GM21786 (cell line): Measurements from ENCODE around the gene CLP1.
"Not testable (repeated sequence)": the region's sequence is repeated elsewhere in the genome, so short reads cannot be mapped to it uniquely, and the experiment has no call there.

Source experiments
- ATAC-seq: cut with Tn5 transposase; IDR thresholded peaks from one replicate; pipeline ENCODE4 v1.9.1; 2021; ENCODE audit not compliant: unreplicated experiment

CLP1 gene

DNA sequence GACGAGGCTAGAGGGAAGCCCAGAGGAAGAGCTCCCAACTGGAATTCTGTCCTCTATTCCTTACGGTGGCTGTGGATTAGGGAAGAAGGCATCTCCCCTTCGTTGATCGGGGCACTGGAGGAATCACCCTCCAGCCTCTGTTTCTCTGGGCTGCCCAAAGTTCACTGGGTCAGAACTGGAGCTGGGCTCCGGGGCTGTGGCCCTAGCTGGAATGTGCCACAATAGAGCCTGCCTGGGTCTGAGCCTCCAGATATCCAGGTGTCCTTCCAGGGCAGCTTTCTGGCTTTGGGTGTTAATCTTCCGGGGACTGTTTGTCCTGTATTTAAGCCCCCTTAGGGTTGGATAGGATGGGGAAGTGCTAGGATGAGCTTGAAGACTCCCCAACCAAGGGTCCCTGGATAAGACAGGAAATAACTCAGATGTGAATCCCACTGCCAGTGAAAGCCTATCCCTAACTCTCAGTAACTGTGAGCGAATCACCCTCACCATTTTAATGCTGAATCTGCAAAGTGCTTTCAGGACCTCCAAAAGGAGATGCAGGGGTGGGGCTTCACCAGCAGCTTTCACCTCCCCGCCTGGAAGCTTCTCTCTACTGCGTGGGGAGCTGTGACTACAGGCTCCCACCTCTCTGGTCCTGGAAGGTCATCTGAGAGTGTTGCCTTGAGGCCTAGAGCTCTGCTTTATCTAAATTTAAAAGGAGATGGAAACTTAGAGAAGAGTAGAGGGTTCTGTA is 17.3 kb upstream of the CLP1 start:
- ATAC-seq = no peak

DNA sequence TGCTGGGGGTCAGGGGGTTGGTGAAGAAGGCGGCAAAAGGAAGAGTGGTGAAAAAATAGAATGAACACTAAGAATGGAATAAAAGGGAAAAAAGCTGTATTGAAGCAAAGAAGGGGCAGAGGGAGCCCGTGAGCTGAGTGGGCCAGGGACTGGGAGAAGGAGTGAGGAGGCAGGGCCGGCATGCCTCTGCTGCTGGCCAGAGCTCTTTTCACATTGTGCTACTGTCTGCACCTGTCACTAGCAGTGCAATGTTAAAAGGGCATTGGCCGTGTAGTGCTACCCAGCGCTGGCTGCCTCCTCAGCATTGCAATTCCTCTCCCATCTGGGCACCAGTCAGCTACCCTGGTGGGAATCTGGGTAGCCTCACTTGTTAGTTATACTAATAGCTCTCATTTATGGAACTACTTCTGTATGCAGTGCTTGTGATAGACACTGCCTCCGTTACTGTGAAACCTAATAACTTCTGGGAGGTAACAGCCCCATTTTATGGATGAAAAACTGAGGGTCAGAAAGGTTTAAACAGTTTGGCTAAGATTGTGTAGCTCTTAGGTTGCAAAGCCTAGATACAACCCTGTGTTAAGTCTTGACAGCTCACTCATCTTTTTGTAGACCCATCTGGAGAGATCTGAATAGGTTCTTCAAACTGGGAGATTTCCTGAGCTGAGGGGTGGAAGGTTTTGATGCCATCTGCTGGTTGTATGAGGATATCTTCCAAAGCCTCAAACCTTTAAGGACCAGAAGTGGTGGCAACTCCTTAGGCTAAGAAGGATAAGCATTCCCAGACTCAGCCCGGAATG is 16.4 kb upstream of the CLP1 start:
- no peak for ATAC-seq

DNA sequence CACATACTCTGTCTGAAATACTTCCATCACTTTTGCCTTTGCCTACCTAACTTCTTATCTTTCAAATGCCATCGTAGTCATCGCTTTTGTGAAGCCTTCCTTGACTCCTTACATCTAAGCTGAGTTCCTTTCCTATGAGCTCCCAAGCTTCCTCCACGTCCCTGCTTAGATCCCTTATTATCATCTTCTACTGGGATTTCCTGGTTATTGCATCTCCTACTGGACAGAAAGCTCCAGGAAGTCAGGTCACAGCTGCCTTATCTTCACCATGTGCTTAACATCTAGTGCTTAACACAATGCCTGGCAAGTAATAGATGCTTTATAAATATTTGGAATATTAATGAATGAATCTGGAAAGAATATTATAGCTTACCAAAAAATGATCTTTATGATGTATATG is 13.8 kb upstream of the CLP1 start:
- no peak for ATAC-seq

DNA sequence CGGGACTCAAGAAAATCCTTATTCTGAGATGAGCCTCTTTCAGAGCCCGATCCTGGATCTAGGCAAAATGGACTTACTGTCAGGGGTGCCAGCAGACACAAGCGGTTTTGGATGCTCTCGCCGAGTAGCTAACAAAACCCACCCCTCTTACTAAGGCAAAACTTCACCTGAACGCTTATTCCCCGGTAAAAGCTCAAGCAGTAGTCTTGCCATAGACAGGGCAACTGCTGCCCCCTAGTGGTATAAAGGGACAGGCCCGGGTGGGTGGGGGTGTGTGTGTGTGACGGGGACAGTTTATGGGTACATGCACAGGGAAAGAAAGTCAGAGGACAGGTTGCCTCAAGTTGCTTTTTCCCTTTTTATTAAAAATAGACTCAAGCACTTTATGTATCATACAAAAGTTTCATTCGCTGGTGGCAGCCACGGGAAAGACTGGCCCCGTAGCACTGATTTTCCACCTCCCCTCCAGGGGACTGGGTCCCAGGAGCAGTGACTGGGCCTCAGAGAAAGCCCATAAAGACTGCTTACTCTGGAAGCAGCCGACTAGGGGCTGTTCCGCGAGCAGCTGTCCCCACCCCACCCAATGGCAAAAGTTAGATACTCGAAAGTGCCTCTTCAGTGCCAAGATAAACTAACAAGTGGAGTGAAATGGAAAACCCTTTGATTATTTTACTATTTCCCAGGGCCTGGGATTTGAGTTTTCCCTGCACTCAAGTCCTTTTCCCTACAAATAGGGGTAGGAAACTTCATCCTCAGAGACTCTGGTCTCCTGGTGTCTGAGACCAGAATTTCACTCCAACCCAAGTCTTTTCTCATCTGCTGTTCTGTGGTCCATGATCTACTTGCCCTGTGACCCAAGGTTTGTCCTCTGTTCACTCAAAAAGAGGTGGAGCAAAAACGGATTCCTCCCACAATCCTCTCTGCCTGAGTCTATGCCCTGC is 12.5 kb upstream of the CLP1 start:
- peak; percentile 46 for ATAC-seq

DNA sequence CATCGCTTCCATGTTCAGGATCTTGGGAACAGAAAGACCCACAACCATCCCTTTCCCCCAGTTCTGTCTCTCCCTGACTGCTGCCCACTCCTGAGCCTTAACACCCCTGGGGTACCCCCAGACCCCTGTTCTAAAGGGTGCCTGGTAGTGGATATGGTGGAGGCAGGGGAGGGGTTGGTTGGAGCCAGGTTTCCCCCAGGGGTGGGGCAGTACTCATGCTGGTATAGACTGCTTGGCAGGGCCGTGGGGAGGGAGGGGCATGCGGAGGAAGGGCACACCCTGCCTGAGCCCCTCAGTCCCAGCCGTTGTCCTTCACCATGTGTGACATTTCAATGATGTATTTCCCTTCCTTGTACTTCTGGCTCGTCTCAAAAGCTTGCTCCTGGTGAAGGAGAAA is 11.9 kb upstream of the CLP1 start:
- no peak for ATAC-seq

DNA sequence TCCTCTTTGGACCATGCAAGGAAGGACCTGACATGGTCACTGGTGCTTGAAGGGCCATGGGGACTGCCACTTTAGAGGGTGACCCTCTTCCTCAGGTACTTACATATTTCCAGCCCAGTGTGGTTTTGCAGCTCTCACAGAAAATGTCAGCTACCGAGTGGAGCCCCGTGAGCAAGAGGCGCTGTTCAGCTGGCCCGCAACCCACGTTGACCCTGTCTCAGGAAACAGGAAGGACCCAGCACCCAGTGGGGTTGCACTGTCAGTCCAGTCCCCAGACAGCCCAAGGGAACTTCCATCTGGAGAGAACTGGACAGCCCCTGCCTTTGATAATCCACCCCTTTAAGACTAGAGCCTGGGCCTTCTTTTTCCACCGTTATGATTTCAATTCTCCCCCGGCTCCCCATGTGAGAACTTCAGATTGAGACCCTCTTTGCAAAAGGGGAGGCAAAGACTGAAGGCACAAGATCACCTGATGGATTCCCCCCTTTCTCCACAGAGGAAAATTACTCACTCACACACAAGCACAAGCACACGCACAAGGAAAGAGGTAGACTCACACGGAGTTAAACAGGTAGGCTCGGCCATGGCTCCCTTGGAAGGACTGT is 11.3 kb upstream of the CLP1 start:
- no peak for ATAC-seq

DNA sequence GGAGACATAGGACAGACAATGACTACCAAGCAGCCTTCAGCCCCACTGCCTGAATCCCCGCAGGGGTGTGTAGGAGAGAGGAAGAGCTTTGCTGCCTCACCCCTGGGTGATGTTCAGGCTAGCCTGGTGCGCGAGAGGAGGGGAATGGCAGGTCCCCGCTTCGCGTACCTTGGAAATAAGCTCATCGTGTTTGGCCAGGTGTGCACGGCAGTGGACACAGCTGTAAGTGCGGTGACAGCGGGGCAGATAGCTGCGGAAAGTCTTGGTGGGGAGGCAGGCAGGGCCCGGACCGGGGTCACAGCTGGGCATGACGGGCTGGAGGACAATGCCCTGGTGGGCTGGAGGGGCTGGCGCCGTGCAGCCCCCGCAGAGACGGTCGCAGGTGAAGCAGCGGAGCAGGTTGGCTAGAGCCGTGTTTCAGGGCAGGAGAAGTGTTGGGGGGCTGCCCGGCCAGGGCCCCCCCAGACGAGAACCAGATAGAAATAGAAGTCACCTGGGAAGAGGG is 10.7 kb upstream of the CLP1 start:
- no peak for ATAC-seq

DNA sequence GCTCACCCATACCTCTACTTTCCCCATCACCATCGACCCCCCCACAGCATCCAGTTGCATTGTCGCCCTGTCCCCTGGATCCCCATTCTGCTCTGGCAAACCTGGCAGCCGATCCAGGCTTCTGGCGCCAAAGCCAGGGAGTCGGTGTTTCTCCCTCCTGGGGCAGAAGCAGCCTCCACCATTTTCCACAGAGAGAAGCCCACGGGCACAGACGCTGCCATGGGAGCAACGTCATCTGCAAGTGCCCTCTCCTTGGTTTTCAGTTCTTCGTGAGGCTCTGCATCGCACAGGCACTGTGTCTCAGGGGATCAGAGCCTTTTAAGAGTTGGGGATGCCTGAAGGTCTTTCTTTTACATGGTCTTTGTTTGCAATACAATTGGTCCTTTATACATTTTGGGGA is 10.2 kb upstream of the CLP1 start:
- ATAC-seq = no peak

DNA sequence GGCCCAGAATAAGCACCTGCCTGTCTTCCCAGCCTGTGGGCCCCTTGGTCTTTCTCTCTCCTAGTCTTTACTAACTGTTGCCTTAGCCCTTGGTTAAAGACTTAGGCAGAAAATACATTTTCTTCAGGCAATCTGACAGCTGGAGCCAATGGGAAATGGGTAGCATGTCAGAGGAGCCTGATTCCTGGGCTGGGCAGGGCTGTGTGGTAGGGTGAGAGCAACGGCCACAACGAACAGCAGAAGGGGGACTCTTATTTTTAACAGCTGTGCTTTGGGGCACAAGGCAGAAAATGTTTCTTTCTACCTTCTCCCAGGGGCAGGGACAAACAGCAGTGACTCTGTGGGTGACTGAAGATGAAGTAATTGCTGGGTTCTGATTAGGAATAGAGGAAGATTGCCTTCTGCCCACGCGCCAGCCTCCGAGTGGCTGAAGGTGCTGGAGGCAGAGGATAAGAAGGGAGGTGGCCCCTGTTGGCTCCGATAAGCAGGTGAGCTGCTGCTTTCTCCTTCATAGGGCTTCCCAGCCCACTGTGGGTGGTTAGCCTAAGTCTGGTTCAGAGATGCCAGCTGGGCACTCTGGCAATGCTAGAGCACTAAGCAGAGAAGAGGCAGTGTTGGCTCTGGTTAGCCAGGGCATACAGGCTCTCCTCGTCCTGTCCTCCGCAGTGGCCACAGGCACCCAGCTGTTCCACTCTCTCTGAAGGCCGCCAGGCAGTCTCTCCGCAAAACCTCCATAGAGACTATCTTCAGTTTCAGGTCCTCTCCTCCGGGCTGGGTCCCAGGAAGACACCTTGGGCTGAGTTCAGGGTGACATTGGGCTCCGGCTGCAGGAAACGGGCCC is 9.4 kb upstream of the CLP1 start:
- no peak for ATAC-seq

DNA sequence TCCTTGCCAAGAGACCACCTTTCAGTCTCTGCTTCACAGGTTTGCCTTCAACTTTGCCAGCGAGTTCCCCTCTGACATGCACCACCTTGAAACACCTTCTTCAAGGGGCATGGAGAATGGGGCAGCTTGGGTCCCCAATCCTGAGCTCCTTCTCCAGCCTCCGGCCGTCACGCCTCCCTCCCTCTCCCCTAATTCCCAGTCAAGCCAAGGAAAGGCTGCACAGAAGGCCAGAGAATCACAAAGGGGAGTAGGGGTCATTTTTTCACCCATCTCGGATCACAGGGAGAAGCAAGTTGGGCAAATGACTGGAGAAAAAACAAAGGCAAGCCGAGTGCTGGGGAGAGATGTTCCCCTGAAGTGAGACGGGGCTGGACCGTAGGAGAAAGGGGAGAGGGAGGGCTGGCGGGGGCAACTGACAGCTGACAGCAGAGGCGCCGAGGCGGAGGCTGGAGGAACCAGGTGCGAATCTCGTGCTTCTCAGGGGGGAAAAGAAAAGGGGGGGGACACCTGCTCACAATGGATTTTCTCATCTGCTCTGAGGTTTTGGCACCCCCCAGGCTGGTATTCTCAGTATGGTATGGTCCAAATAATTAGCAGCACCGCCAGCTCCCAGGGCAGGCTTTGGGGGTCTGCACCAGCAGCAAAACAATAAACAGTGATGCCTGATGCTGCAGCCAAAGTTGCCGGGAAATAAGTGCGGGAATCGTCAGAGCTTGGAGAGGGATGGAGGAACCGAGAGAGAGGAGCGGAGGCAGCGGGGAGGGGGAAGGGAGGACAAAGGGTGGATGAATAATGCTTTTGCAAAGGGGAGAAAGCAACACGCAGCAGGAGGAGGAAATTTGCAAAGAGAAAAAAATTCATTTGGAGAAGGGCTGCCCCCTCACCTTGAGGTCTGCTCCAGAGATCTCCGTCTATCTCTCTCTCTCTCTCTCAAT is 8.5 kb upstream of the CLP1 start:
- no peak for ATAC-seq

DNA sequence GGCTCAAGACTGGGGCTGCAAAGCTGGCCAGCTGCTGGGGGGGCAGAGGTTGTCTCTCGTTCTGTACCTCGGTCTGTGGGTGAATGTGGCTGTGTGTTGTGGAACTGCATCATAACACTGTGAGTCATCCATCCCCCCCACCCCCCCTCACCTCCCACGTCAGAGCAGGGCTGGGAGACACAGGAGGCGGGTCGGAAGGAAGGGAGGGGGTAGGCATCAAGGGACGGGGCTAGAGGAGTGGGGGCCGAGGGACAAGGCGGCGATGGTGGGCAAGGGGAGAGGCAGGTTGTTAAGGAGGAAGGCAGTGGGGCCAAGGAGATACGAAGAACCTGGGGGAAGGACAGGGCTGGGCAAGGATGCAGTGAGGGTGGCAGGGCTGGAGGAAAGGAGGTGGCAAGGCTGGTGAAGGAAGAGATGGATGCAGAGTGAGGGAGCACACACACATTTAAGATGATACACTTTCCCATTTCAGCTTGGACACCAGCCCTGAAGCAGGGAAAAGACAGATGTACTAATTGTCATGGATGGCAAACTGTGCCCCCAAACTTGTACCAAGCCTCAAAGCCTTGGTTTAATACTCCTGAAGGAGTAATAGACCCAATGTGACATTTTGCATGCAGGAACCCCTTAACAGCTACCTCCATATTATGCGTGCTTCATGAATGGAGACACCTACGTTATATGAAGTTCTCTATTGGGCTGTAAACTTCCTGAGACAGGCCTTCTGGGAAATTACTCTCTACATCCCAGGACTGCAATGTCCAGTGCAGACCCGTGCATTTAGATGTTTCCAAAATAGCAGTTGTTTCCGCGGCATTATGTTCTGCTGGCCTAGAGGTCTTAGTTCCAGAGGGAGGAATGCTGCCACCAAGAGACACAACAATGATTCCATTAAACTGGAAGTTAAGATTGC is 7.5 kb upstream of the CLP1 start, which contains the start of gene YPEL4:
Gene YPEL4, minus strand, starts transcription at position 87 of the 913 bp plus-strand sequence. CDS start 2,805 bp downstream, outside the sequence.
- ATAC-seq = no peak

DNA sequence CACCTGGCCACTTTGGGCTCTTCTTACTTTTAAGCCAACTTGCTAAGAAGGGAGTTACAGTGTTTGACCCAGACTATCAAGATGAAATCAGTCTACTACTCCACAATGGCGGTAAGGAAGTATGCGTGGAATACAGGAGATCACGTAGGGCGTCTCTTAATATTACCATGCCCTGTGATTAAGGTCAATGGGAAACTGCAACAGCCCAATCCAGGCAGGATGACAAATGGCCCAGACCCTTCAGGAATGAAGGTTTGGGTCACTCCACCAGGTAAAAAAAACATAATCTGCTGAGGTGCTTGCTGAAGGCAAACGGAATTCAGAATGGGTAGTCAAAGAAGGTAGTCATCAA is 6.8 kb upstream of the CLP1 start:
- ATAC-seq = no peak

DNA sequence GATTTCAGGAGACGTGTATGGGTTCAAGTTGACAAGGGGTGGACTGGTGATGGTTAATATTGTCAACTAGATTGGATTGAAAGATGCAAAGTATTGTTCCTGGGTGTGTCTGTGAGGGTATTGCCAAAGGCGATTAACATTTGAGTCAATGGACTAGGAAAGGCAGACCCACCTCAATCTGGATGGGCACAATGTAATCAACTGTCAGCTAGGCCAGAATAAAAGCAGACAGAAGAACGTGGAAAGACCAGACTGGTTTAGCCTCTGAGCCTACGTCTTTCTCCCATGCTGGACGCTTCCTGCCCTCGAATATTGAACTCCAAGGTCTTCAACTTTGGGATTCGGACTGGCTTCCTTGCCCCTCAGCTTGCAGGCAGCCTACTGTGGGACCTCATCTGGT is 6.2 kb upstream of the CLP1 start:
- ATAC-seq = no peak

DNA sequence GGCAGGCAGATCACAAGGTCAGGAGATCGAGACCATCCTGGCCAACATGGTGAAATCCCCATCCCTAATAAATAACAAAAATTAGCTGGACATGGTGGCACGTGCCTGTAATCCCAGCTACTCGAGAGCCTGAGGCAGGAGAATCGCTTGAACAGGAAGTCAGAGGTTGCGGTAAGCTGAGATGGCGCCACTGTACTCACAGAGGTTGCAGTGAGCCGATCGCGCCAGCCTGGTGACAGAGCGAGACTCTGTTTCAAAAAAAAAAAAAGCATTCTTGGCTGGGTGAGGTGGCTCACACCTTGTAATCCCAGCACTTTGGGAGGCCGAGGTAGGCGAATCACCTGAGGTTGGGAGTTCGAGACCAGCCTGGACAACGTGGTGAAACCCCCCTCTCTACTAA is 5.3 kb upstream of the CLP1 start:
- ATAC-seq = not testable (repeated sequence)

DNA sequence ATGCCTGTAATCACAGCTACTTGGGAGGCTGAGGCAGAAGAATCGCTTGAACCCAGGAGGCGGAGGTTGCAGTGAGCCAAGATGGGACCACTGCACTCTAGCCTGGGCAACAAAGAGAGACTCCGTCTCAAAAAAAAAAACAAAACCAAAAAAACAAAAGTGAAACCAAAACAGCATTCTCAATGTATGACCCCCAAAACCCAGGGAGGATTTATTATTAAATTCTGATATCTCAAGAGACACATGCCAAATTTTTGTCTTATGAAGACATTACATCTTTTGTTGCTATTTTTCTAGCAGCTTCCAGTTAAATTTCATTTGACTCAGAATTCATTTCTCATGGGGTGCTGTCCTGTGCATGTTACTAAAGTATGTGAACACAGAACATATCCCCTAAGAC is 4.9 kb upstream of the CLP1 start:
- ATAC-seq = no peak

DNA sequence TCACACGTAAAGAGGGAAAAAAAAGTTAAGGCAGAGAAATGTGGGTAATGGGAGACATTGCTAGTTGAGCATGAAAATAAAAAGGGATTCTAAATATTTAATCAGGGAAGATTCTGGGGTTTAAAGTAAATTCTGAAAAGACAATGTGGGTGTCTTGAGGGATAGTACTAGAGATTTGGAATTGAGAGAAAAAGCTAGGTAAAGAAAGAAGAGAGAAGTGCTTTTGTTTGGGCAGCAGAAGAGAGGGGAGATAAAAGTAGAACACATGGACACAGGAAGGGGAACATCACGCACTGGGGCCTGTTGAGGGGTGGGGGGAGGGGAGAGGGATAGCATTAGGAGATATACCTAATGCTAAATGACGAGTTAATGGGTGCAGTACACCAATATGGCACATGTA is 4.4 kb upstream of the CLP1 start:
- ATAC-seq = no peak

DNA sequence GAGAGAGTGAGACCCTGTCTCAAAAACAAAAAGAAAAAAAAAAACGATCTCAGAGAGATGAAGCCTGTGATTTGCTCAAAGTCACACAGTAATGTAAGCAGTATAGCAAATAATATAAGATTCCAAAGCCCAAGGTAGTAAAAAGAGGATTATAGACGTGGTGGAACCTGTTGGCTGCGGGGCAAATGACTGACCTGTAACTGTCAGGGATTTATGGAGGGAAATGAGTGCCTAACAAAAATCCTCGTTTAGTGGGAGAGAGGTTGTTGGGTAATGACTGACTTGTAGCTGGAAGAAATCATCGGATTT is 723 bp upstream of the CLP1 start:
- no peak for ATAC-seq

DNA sequence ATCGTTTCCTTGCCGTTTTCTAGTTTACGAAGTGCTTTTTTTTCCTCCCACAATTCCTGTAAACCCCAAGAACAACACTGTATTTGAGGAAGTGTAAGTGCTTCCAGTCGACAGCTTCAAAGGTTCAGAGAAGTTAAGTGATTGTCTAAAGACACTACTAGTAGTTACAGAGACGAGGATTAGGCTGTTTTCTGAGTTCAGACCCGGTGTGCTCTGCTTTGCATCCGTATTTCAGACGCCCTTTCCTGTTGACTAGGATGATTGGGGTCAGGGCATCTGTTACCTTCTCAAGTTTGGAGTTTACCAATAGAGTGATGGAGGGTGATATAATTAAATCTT is 430 bp downstream of the CLP1 start:
- ATAC-seq = no peak
